PC-3 (cell line): Measurements from ENCODE around the gene PGBD5. TPM values are rescaled to one million over a fixed set of nuclear protein-coding genes. Genes with fewer than 3 reads are reported as not detected.

Experiments used
- ATAC-seq: fragments of 200-7000 bp; cut with Tn5 transposase; 2 replicates; pipeline ENCODE4 v1.9.1; 2020; ENCODE audit warnings: mild to moderate bottlenecking, moderate library complexity
- BruUV-seq: library from RNA; stranded (reverse); fragments of 400-500 nt; replicated peaks from 2 replicates; lab custom pipeline; 2021; lab: Mats Ljungman, UMichigan
- CTCF ChIA-PET: fragments of 300-600 bp; sonication (Branson Sonifier 250); formaldehyde crosslinking; loops from one replicate; lab custom pipeline; 2022; ENCODE audit warnings: antibody characterized with exemption; lab: Charles Lee
- POLR2A ChIA-PET: fragments of 300-600 bp; sonication (Branson Sonifier 250); formaldehyde crosslinking; loops from one replicate; lab custom pipeline; 2022; ENCODE audit warnings: antibody characterized with exemption; ENCODE audit not compliant: unreplicated experiment; lab: Charles Lee
- DNase-seq: peaks from one replicate; pipeline ENCODE4 v3.0.0-alpha.2; 2015
- H2AFZ ChIP-seq: fragments of 300-600 bp; sonication (generic); 2 replicates; pipeline ENCODE4 v1.6.0; 2016; ENCODE audit warnings: antibody characterized with exemption, low read length
- H3F3A ChIP-seq: fragments of 300-600 bp; sonication (generic); one replicate; pipeline ENCODE4 v1.6.0; 2017; ENCODE audit warnings: antibody characterized with exemption, low read length, control low read depth, mild to moderate bottlenecking; ENCODE audit not compliant: unreplicated experiment
- H3K27ac ChIP-seq: fragments of 300-600 bp; sonication (generic); 2 replicates; pipeline ENCODE4 v1.5.1; 2016; ENCODE audit warnings: mild to moderate bottlenecking, low read length
- H3K27me3 ChIP-seq: fragments of 300-600 bp; sonication (generic); 2 replicates; pipeline ENCODE4 v1.6.1; 2016; ENCODE audit warnings: low read length, mixed read lengths
- H3K36me3 ChIP-seq: fragments of 300-600 bp; sonication (generic); 2 replicates; pipeline ENCODE4 v1.6.1; 2016; ENCODE audit warnings: low read depth, mixed run types, low read length, mixed read lengths
- H3K4me1 ChIP-seq: fragments of 300-600 bp; sonication (generic); 2 replicates; pipeline ENCODE4 v1.5.1; 2016; ENCODE audit warnings: low read length; ENCODE audit not compliant: insufficient read depth
- H3K4me2 ChIP-seq: fragments of 300-600 bp; sonication (generic); 2 replicates; pipeline ENCODE4 v1.6.0; 2016; ENCODE audit warnings: low read length
- H3K4me3 ChIP-seq: fragments of 300-600 bp; sonication (generic); 2 replicates; pipeline ENCODE4 v1.5.1; 2016; ENCODE audit warnings: mild to moderate bottlenecking, low read length, mixed read lengths
- H3K79me2 ChIP-seq: fragments of 300-600 bp; sonication (generic); 2 replicates; pipeline ENCODE4 v1.6.1; 2017; ENCODE audit warnings: low read length, mixed read lengths
- H3K9ac ChIP-seq: fragments of 300-600 bp; sonication (generic); 2 replicates; pipeline ENCODE4 v1.6.0; 2016; ENCODE audit warnings: mild to moderate bottlenecking, low read length
- H3K9me2 ChIP-seq: fragments of 300-600 bp; sonication (generic); replicated peaks from 2 replicates; pipeline ENCODE4 v1.6.1; 2016; ENCODE audit warnings: mixed run types, low read length, mixed read lengths
- H3K9me3 ChIP-seq: fragments of 300-600 bp; sonication (generic); 2 replicates; pipeline ENCODE4 v1.6.1; 2016; ENCODE audit warnings: low read length, mixed read lengths
- H4K20me1 ChIP-seq: fragments of 300-600 bp; sonication (generic); 2 replicates; pipeline ENCODE4 v1.6.1; 2016; ENCODE audit warnings: low read length, mixed read lengths
- EZH2 ChIP-seq: fragments of 300-600 bp; sonication (generic); IDR thresholded peaks from one replicate; pipeline ENCODE4 v1.6.1; 2017; ENCODE audit warnings: antibody characterized with exemption, mild to moderate bottlenecking, low read length; ENCODE audit not compliant: unreplicated experiment
- EZH2phosphoT487 ChIP-seq: fragments of 300-600 bp; sonication (generic); IDR thresholded peaks from 2 replicates; pipeline ENCODE4 v1.6.1; 2018; ENCODE audit warnings: mild to moderate bottlenecking, antibody characterized with exemption, low read length, borderline replicate concordance
- intact Hi-C: fragments of 100-400 bp; cut with micrococcal nuclease; formaldehyde crosslinking; loops from 2 replicates; pipeline ENCODE4 v1.9.0; 2023
- total RNA-seq: library from RNA; depleted of rRNA; stranded (reverse); fragments of >200 nt; gene quantifications from 2 replicates; pipeline ENCODE4 v1.2.3, GENCODE V29; 2014
- TF ChIP-seq, protein P1 (sequence below): fragments of 300-600 bp; sonication (generic); conservative IDR thresholded peaks from 2 replicates; pipeline ENCODE4 v1.5.1; 2017; ENCODE audit warnings: antibody characterized with exemption, low read depth, mild to moderate bottlenecking, low read length

The PGBD5 gene
- total RNA-seq, 1 experiment from 2014 or later = under 0.01 TPM

DNA sequence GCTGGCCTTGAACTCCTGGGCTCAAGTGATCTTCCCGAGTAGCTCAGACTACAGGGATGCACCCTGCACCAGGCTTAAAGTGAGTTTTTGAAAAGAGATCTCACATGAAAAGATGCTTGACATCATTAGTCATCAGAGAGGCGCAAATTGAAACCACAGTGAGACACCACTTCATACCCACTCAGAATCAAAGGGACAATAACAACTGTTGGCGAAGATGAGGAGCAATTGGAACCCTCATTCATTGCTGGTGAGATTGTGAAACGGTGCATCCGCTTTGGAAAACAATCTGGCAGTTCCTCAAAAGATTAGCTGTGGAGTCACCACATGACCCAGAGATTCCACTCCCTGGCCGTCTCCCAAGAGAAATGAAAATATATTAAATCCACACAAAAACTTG lies 122.3 kb downstream of the PGBD5 start:
- Histone ChIP-seq H3K36me3 (no peaks in the 10 kb centered on the region), H3K9me3 (no peaks in the 10 kb centered on the region), H3K79me2 (no peaks in the 10 kb centered on the region), H3K4me3 (no peak overlapping the region), H3F3A (no peaks in the 10 kb centered on the region), H3K27ac (no peak overlapping the region), H3K4me1 (peaks cover 19% of the 10 kb centered on the region), H2AFZ (no peak overlapping the region), H3K9me2 (no peaks in the 10 kb centered on the region), H3K27me3 (no peaks in the 10 kb centered on the region), H3K9ac (no peak overlapping the region), H3K4me2 (no peak overlapping the region), H4K20me1 (no peaks in the 10 kb centered on the region)
- intact Hi-C loops = loop anchor here (10.0 kb wide), 1 partner anchor 199 kb away; no protein-coding TSS in a partner anchor
- no peak for TF ChIP-seq EZH2
- TF ChIP-seq, protein P1, sequence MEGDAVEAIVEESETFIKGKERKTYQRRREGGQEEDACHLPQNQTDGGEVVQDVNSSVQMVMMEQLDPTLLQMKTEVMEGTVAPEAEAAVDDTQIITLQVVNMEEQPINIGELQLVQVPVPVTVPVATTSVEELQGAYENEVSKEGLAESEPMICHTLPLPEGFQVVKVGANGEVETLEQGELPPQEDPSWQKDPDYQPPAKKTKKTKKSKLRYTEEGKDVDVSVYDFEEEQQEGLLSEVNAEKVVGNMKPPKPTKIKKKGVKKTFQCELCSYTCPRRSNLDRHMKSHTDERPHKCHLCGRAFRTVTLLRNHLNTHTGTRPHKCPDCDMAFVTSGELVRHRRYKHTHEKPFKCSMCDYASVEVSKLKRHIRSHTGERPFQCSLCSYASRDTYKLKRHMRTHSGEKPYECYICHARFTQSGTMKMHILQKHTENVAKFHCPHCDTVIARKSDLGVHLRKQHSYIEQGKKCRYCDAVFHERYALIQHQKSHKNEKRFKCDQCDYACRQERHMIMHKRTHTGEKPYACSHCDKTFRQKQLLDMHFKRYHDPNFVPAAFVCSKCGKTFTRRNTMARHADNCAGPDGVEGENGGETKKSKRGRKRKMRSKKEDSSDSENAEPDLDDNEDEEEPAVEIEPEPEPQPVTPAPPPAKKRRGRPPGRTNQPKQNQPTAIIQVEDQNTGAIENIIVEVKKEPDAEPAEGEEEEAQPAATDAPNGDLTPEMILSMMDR = no peak
- no peak for TF ChIP-seq EZH2phosphoT487
- ChIA-PET CTCF (no interaction called here), POLR2A (no interaction called here)
- BruUV-seq = no TSS peak
- no peak for ATAC-seq
- peak; percentile 28 for DNase-seq

DNA sequence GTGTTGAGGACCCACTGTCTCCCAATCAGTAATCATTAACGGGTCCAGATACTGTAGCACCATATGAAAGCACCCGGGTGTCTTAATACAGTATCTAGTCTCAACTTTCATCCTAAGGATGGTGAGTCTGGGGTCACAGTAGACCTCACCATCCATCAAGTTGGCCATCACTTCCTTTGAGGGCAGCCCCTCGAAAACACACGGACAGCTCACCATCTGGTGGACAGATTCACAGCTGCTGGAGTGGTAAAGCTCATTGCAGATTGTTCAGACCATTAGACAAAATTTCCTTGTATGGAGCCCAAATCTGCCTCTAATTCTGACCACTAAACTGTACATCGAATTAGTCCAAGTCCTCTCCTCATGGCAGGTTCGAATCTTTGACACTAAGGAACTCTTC lies 123.1 kb downstream of the PGBD5 start:
- Histone ChIP-seq H3K27me3 (no peaks in the 10 kb centered on the region), H3K4me2 (no peak overlapping the region), H3K9me2 (no peaks in the 10 kb centered on the region), H3K36me3 (no peaks in the 10 kb centered on the region), H3F3A (no peaks in the 10 kb centered on the region), H2AFZ (no peak overlapping the region), H3K4me3 (no peak overlapping the region), H3K9ac (no peak overlapping the region), H3K4me1 (peaks cover 13% of the 10 kb centered on the region), H4K20me1 (no peaks in the 10 kb centered on the region), H3K79me2 (no peaks in the 10 kb centered on the region), H3K9me3 (no peaks in the 10 kb centered on the region), H3K27ac (no peak overlapping the region)
- intact Hi-C loops = loop anchor here (10.0 kb wide), 1 partner anchor 198 kb away; no protein-coding TSS in a partner anchor
- CTCF ChIA-PET = no interaction called here
- POLR2A ChIA-PET = no interaction called here
- TF ChIP-seq, protein P1 = peak; percentile 20; the same call in 1 of the 2 replicates
- no peak for TF ChIP-seq EZH2phosphoT487
- ATAC-seq (no peak), DNase-seq (no peak)
- no TSS peak for BruUV-seq

DNA sequence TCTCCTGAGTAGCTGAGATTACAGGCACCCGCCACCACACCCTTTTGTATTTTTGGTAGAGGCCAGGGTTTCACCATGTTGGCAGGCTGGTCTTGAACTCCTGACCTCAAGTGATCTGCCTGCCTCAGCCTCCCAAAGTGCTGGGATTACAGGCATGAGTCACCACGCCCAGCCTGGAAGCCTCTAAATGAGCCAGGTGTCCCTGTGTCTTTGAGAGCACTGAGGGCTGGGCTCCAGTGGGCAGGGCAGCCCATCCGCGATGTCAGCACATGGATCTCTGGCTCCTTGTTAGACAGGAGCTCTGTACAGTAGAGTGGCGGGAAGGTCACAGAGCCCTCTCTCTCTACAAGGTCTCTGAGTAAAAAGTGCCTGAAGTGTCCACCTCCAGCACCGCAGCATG lies 124.3 kb downstream of the PGBD5 start:
- H3K27me3 ChIP-seq = no peaks in the 10 kb centered on the region
- H2AFZ ChIP-seq = no peak overlapping the region
- intact Hi-C loops = loop anchor here (10.0 kb wide), 1 partner anchor 197 kb away; no protein-coding TSS in a partner anchor
- H3K4me3 ChIP-seq = no peak overlapping the region
- no peaks in the 10 kb centered on the region for H3K9me2 ChIP-seq
- no peaks in the 10 kb centered on the region for H3K79me2 ChIP-seq
- H4K20me1 ChIP-seq = no peaks in the 10 kb centered on the region
- POLR2A ChIA-PET = no interaction called here
- H3K4me2 ChIP-seq = no peak overlapping the region
- no peaks in the 10 kb centered on the region for H3F3A ChIP-seq
- H3K27ac ChIP-seq = no peak overlapping the region
- no peak for DNase-seq
- H3K36me3 ChIP-seq = no peaks in the 10 kb centered on the region
- H3K4me1 ChIP-seq = peaks cover 1% of the 10 kb centered on the region
- no peak for ATAC-seq
- no peaks in the 10 kb centered on the region for H3K9me3 ChIP-seq
- H3K9ac ChIP-seq = no peak overlapping the region
- TF ChIP-seq EZH2phosphoT487 (no peak), EZH2 (no peak)
- TF ChIP-seq, protein P1 = no peak
- BruUV-seq = no TSS peak
- CTCF ChIA-PET = no interaction called here
